HG03575 (cell line): ENCODE results near the gene ARPC1A.
"Not testable (repeated sequence)": the region's sequence is repeated elsewhere in the genome, so short reads cannot be mapped to it uniquely, and the experiment has no call there.

Source experiments
- ATAC-seq: cut with Tn5 transposase; IDR thresholded peaks from one replicate; pipeline ENCODE4 v1.9.1; 2021; ENCODE audit not compliant: unreplicated experiment, insufficient number of reproducible peaks, low FRiP score; ENCODE audit errors: extremely low read depth

ARPC1A gene

DNA sequence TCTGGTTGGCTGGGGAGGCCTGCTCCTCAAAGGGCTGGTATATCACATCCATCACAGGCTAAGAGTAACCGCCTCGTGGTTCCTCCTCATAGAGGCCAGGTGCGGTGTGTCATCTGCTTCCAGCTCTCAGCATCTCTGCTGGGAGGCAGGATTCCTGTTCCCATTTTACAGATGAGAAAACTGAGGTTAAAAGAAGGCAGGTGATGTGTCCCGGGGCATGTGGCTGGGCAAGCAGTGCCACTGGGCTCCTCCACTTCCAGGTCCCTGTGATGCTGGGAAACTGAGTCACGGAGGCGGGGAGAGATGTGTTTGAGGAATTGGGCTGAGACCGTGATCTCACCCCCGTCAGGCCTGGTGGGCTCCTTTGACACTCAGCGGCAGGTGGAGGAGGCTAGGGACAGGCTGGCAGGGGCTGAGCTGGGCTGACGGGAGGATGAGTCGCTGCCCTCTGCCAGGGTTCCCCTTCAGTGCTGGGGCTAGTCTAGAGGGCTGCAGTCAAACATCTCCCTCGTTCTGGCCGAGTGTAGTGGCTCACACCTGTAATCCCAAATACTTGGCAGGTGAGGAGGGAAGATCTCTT lies 58.2 kb downstream of the ARPC1A start:
- ATAC-seq, result no peak

DNA sequence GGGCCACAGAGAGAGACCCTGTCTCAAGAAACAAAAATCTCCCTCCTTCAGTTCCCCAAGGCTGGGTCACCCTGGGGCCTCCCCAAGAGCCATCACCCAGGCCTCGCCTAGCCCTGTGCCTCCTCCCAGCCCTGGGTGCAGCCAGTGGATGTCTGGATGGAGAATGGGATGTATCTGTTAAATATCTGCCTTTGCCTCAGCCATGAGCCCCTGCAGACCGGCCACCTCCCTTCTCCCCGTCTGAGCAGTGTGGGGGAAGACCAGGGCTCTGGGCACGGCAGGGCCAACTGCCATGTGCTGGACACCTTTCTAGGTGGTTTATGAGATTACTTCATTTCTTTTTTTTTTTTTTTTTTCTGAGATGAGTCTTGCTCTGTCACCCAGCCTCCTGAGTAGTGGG lies 58.8 kb downstream of the ARPC1A start:
- ATAC-seq, result no peak

DNA sequence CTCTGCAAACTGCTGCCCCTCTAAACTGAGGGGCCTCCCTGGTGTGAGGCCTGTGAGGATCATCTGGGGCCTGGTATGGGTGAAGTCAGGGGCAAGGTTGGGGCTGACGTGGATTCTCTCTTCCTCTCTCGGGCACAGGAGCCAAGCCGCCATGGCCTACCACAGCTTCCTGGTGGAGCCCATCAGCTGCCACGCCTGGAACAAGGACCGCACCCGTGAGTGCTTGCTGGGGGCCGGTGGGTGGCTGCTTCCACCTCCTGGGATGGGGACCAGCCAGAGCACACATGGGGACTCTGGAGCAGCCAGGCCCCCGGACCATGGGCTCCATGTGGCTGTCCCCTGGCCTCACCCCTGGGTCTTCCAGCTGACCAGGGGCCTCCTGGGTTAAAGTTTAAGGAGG lies 59.9 kb downstream of the ARPC1A start:
- ATAC-seq, result no peak

DNA sequence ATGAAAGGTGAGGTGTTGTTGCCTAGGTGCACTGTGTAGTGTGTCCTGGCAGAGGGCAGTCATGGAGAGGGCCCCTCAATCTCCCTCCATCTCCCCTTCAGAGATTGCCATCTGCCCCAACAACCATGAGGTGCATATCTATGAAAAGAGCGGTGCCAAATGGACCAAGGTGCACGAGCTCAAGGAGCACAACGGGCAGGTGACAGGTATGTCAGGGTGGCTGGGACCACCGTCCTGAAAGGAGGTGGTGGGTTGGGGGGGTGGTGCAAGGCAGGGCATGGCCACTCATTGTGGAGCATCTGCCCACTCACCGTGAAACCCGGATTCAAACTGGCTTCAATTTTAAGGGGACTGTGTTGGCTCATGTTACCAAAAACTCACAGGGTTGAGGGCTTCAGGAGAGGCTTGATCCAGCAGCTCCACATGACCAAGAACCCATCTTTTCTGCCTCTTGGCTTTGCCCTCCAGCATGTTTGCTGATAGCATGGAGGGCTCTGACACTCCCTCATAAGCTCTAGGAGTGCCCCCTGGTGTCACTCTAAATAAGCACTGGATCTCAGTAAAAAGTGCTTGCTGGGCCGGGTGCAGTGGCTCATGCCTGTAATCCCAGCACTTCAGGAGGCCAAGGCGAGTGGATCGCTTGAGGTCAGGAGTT lies 61.0 kb downstream of the ARPC1A start:
- ATAC-seq, result no peak

DNA sequence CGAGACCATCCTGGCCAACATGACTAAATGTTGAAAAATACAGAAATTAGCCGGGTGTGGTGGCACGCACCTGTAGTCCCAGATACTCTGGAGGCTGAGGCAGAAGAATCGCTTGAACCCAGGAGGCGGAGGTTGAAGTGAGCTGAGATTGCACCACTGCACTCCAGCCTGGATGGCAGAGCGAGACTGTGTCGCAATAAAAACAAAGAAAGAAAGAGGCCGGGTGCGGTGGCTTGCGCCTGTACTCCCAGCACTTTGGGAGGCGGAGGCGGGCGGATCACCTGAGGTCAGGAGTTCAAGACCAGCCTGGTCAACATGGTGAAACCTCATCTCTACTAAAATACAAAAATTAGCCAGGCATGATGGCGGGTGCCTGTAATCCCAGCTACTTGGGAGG lies 61.5 kb downstream of the ARPC1A start:
- ATAC-seq, result not testable (repeated sequence)

DNA sequence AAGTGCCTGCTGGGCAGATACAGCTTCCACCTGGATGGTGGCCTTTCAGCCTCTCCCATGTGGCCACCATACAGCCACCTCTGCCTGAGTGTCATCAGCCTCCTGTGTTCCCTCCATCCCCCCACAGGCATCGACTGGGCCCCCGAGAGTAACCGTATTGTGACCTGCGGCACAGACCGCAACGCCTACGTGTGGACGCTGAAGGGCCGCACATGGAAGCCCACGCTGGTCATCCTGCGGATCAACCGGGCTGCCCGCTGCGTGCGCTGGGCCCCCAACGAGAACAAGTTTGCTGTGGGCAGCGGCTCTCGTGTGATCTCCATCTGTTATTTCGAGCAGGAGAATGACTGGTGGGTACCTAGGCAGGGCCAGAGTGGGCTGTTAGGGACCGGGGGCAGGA lies 62.2 kb downstream of the ARPC1A start:
- ATAC-seq, result no peak

DNA sequence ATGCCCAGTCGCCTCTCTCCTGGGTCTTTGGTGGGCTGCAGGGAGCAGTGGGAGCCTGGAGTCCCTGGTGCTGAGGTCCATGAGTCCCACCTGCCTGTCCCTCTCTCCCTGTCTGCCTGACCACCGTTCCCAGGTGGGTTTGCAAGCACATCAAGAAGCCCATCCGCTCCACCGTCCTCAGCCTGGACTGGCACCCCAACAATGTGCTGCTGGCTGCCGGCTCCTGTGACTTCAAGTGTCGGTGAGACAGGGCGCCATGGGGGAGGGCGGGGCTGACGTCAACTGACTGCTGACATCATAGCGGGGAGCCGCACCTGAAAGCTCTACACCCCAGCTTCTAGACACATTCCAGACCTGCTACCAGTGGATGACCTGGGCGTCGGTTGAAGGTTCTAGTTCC lies 64.1 kb downstream of the ARPC1A start:
- no peak for ATAC-seq

DNA sequence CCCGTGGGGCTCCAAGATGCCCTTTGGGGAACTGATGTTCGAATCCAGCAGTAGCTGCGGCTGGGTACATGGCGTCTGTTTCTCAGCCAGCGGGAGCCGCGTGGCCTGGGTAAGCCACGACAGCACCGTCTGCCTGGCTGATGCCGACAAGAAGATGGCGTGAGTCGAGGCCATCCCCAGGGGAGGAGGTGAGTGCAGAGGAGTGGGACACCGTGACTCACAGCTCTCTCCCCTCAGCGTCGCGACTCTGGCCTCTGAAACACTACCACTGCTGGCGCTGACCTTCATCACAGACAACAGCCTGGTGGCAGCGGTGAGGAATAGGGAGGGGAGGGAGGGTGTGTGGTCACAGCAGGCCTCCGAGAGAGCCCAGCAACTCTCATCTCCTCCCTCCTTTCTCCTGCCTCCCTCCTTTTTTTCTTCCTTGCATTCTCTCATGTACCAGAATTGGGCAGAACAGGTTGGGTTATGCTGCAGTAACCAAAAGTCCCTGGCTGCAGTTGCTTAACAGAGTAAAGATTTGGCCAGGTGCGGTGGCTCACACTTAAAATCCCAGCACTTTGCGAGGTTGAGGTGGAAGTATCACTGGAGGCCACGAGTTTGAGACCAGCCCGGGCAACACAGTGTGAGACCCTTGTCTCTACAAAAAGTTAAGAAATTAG lies 65.4 kb downstream of the ARPC1A start:
- no peak for ATAC-seq

DNA sequence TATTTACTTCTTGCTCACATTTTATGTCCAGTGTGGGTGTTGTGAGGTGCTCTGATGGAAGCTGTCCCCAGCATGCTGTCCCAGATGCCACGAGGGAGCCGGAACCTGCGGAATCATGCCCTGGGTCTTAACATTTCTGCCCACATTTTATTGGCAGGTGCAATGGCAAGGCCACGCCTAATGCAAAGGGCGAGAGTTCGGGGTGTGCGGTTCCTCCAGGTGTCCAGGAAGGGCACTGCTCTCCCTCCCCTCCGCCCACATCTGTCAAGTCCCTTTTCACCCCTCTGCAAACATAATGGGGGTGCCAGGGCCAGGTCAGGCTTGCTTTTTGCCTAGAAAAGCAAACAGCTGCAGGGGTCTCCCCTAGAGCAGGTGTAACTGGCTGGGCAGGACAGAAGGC lies 66.3 kb downstream of the ARPC1A start:
- ATAC-seq, result no peak

DNA sequence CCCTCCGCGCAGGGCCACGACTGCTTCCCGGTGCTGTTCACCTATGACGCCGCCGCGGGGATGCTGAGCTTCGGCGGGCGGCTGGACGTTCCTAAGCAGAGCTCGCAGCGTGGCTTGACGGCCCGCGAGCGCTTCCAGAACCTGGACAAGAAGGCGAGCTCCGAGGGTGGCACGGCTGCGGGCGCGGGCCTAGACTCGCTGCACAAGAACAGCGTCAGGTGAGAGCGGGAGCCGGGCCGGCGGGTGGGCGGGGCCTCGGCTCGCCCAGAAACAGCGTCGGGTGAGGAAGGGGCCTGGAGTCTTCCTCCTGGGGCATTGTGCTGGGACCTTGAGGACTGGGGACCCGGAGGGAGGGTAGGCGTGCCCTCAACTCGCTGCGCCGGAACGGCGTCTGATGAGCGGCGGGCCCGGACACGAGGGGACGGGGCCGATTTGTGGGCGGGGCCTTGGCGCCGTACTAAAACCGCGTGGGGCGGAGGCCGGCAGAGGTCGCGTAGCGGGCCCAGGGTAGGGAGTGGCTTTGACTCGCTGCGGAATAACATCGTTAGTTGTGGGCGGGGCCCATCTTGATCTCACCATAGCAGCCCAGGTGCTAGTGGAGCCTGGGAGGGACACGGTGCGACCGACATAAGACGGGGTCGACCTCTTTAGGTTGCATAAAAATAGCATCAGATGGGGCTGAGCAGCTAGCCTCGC lies 67.1 kb downstream of the ARPC1A start:
- no peak for ATAC-seq

DNA sequence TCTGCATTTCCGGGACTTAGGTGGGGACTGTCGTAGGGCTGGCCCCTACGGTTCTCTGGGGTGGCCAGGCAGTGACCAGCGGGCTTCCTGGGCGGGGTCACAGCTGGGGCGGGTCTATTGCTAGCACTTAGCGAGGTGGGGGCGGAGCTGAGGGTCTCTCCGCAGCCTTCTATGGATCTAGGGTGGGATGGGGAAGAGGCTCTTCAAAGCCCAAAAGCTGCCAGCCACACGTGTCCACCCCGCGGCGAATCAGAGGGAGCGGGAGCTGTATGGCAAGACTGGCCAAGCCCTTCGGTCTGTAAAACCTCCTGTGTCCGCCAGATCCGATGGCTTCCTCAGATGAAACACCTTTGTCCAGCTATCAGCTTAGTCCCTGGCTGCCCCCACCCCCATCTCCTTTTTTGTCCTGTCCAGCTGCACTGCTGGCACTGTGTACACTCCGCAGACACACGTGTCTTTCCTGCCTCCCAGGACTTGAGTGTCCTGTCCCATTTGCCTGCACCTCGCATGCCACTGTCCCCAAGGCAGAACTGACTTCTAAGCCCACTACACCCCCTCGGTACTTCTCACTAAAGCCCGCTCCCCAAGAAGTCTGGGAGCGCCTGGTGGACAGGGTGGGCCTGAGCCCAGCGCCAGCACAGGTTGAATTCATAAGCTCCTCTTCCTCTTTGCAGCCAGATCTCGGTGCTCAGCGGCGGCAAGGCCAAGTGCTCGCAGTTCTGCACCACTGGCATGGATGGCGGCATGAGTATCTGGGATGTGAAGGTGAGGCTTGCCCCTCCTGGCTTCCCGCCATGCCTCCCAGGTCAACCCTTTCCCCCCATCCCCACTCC lies 67.9 kb downstream of the ARPC1A start:
- ATAC-seq, result no peak

DNA sequence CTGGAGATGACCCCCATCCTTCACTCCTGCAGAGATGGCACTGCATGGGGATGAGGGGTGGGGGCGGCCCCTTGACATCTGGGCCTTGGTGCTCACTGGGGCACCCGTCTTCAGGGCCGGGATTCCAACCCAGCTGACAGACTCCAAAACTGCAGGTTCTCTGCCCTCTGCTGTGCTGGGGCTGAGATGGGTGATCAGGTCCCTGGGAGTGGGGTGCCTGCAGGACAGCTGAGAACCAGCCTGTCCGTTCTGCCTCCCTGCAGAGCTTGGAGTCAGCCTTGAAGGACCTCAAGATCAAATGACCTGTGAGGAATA lies 68.4 kb downstream of the ARPC1A start:
- ATAC-seq, result no peak

DNA sequence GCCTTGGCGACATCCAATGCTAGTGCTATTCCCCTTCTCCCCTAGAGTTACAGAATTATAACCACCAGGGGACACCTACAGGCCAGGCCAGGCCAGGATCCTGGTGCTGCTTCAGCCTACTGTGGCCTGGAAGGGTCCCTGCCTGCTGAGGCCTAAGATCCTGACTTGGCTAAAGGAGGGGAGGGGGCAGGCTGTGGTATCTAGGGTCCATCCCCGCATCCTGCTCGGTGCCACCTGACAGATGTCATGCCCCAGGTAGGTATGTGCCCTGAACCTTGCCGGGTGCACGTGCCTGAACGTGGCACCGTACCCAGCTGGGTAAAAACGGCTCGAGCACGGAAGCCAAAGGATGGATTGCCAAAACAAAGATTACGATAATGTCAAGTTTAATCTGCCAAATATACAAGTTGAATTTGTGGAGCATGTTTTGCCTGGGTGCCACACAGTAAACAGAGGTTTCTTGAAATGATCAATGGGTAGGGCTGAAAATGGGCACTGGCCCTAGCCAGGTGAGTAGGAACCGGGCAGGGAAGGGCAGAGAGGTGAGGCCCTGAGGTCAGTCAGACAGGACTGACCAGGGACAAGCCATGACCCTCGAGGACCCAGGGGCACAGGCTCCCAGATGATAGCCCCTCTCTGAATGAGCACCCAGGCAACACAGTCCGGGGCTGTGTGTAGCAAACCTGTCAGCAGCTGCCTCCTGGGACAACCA lies 70.1 kb downstream of the ARPC1A start:
- no peak for ATAC-seq

DNA sequence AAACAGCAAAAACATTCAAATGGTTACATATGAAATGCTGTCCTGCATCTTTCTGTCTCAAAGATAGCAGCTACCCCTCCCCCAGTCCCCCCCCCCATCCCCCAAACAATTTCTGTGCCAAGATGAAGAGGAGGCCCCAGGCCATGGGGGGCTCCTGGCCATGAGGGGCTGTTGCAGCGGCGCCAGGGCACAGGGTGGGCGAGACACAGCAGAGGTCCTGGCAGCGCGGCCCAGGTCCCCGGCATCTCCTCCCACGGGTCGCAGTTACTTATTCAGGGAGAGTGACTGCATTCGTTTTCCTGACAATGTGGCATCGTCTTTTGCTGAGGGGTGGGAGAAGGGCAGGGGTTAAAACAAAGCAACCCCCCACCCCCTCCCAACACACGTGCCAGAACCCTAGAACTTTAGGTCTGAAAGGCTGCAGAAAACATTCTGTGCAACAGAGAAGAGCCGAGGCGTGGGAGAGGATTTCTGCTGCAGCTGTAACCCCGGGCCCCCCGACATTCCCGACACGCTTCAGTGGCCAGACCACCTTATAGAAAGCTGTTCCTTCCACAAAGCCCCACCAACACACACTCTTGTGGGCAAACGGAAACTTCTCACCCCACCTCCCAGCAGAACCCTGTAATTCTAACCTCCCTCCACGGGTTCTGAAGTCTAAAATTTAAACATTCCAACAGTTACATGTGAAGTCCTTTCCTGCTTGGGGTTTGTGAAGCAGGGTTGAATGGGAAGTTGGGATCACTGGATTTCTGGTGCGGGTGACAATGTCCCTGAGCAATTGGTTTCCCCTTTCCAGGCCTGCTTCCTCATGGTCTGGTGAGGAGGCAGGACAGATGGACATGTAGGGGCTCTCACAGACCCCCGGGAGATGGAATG lies 71.0 kb downstream of the ARPC1A start:
- ATAC-seq, result no peak

DNA sequence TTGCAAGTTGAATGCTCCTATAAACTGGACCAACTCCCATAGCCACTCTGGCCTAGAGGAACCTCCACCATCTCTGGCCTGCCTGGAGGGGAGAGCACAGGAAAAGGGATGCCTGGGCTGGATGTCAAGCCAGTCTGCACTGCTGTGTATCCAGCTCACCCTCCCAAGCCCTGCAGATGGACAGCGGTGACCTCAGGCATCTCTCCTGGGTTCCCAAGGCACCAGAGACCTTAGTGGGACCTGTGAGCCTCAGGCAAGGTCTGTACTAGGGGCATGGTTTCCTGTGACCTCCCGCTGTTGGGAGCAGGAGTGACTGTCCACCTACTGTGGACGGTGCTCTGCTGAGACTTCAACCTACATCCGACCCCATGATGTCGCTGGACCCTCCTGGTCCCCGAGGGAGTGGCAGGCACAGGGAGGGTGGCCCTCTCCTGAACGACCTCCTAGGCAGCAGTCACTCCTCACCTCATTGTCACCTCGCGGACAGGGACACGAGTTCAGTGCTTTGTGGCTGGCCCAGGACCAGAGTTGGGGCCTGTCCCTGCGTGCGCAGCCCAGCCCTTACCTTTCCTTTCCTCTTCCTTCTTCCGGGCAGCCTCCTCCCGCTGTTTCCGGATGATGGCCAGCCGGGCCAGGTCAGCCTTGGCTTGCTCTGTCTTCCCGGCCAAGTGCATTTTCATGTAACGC lies 71.7 kb downstream of the ARPC1A start:
- no peak for ATAC-seq

DNA sequence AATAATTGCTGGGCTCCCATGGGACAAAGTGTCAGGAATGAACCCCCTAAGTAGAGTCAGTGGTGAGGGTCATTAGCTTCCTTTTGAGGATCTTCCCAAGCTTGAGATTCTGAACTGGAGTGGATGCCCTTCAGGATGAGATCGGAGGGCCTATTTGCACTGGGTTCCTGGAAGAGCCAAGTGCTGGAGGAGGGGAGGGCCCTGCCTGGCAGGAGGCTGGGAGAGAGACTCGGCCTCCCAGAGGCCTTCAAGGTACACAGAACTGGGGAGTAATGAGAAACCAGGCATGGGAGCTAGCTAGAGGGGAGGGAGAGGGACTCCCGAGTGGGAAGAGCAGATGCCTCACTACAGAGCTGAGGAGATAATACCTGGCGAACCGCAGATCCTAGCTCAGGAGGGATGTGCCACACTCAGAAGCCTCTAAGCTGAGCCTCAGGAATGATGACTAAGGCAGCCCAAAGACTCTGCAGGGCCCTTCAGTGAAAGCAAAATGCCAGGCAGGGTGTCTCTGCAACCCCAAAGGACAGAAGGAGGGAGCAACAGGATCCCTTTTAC lies 73.3 kb downstream of the ARPC1A start:
- ATAC-seq, result no peak

DNA sequence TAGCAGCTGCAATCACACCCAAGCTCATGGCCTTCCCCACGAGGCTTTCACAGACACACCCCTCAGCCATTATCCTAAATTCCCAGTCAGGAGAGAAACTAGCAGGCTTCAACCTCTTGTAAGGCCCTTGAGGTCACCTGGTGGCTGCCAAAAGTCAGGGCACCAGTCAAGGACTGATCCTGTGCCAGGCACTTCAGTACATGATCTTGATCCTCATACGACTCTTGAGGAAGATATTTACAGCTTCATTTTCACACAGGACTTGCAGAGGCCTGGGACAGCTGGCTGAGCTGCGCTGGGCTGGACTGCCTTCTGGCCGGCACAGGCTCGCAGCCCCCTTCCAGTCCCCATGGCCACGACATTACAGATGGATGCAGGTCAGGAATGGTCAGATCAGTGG lies 73.9 kb downstream of the ARPC1A start:
- ATAC-seq, result no peak
